HepG2 (cell line): Measurements from ENCODE around the gene PLCB1. TPM values are rescaled to one million over a fixed set of nuclear protein-coding genes. Genes with fewer than 3 reads are reported as not detected.
A peak's percentile ranks its signal among the peaks of the same experiment; 100 is the strongest.

Source experiments
- AGO1 ChIP-seq: fragments of 200-400 bp; formaldehyde crosslinking; IDR thresholded peaks from 2 replicates; pipeline ENCODE4 v1.6.1; 2017; ENCODE audit warnings: mild to moderate bottlenecking, low read depth, low read length, moderate library complexity; ENCODE audit not compliant: poor library complexity, severe bottlenecking
- ARID2 ChIP-seq: sonication (generic); formaldehyde crosslinking; IDR thresholded peaks from 2 replicates; pipeline ENCODE4 v1.8.1; 2022; ENCODE audit warnings: mild to moderate bottlenecking, missing genetic modification reagents, borderline replicate concordance
- GATAD2A ChIP-seq: IDR thresholded peaks from 2 replicates; pipeline ENCODE4 v1.6.1; 2016
- MED1 ChIP-seq: sonication (generic); formaldehyde crosslinking; IDR thresholded peaks from 2 replicates; pipeline ENCODE4 v1.4.0; 2020; ENCODE audit warnings: missing genetic modification reagents
- NCOA5 ChIP-seq: sonication (generic); formaldehyde crosslinking; IDR thresholded peaks from 2 replicates; pipeline ENCODE4 v1.4.0; 2020; ENCODE audit warnings: missing genetic modification reagents
- PHF8 ChIP-seq: sonication (generic); formaldehyde crosslinking; IDR thresholded peaks from 2 replicates; pipeline ENCODE4 v1.5.0; 2020; ENCODE audit warnings: missing genetic modification reagents
- SPEN ChIP-seq: sonication (generic); formaldehyde crosslinking; IDR thresholded peaks from 2 replicates; pipeline ENCODE4 v1.5.1; 2020; ENCODE audit warnings: low read depth, mild to moderate bottlenecking, missing genetic modification reagents
- TEAD3 ChIP-seq: optimal IDR thresholded peaks from 2 replicates; pipeline ENCODE3; 2016; ENCODE audit warnings: borderline replicate concordance
- XRCC5 ChIP-seq: fragments of 200-400 bp; formaldehyde crosslinking; optimal IDR thresholded peaks from 2 replicates; pipeline ENCODE3; 2017; ENCODE audit warnings: mild to moderate bottlenecking, low read length
- ZNF251 ChIP-seq: sonication (generic); formaldehyde crosslinking; IDR thresholded peaks from 2 replicates; pipeline ENCODE4 v1.9.0; 2021; ENCODE audit warnings: mild to moderate bottlenecking, missing genetic modification reagents
- ZNF547 ChIP-seq: sonication (generic); formaldehyde crosslinking; IDR thresholded peaks from 2 replicates; pipeline ENCODE4 v1.5.1; 2020; ENCODE audit warnings: mild to moderate bottlenecking, missing genetic modification reagents
- ZNF749 ChIP-seq: sonication (generic); formaldehyde crosslinking; IDR thresholded peaks from 2 replicates; pipeline ENCODE4 v1.8.0; 2022; ENCODE audit warnings: mild to moderate bottlenecking, missing genetic modification reagents, moderate library complexity, borderline replicate concordance
- polyA plus RNA-seq, 8 experiments: library from polyadenylated mRNA; depleted of rRNA in 3 of 8; stranded (reverse) in 7 of 8; unstranded in 1 of 8; fragments of >200 nt; fragmentation: Illumina TruSeq in 4 of 8; extraction: Trizol in 4 of 8; gene quantifications; 2 replicates each; pipeline versions ENCODE4 v1.2.1 to v1.2.3, GENCODE V29; 2011 to 2016; ENCODE audit warnings: low read depth in 4 of 8, missing spikeins in 1 of 8, mixed read lengths in 1 of 8; ENCODE audit not compliant: insufficient read depth in 1 of 8
- total RNA-seq, 5 experiments: library from RNA; depleted of rRNA; stranded (reverse); fragments of >200 nt; fragmentation: Illumina TruSeq; extraction: Trizol; gene quantifications; 2 replicates each; pipeline ENCODE4 v1.2.3, GENCODE V29; 2016; ENCODE audit warnings: low read depth in 1 of 5
- TF ChIP-seq, protein P1 (sequence below): sonication (generic); formaldehyde crosslinking; IDR thresholded peaks from 2 replicates; pipeline ENCODE4 v1.5.1; 2020; ENCODE audit warnings: missing genetic modification reagents, mild to moderate bottlenecking, borderline replicate concordance
- TF ChIP-seq, protein P2 (sequence below): sonication (generic); formaldehyde crosslinking; IDR thresholded peaks from 2 replicates; pipeline ENCODE4 v1.5.0; 2020; ENCODE audit warnings: missing genetic modification reagents
- TF ChIP-seq, protein P3 (sequence below): sonication (generic); formaldehyde crosslinking; IDR thresholded peaks from 2 replicates; pipeline ENCODE4 v1.4.0; 2020; ENCODE audit warnings: missing genetic modification reagents
- TF ChIP-seq, protein P4 (sequence below): IDR thresholded peaks from 2 replicates; pipeline ENCODE4 v1.6.1; 2016; ENCODE audit warnings: missing compliant biosample characterization, missing genetic modification reagents, borderline replicate concordance
- TF ChIP-seq, protein P5 (sequence below): sonication (generic); formaldehyde crosslinking; conservative IDR thresholded peaks from 2 replicates; pipeline ENCODE4 v1.5.0; 2020; ENCODE audit warnings: missing genetic modification reagents
- TF ChIP-seq, protein P6 (sequence below): IDR thresholded peaks from 2 replicates; pipeline ENCODE4 v1.6.1; 2016; ENCODE audit warnings: mild to moderate bottlenecking, missing biosample characterization, missing genetic modification reagents
- TF ChIP-seq, protein P7 (sequence below): IDR thresholded peaks from 2 replicates; pipeline ENCODE4 v1.4.0; 2020; ENCODE audit warnings: mild to moderate bottlenecking, missing genetic modification reagents

The PLCB1 gene
- total and polyA plus RNA-seq, 2 of the 13 experiments (the other 11 are each of a cell fraction or from before 2014, with no cell fraction given), result 42.4 to 55.9 TPM

DNA sequence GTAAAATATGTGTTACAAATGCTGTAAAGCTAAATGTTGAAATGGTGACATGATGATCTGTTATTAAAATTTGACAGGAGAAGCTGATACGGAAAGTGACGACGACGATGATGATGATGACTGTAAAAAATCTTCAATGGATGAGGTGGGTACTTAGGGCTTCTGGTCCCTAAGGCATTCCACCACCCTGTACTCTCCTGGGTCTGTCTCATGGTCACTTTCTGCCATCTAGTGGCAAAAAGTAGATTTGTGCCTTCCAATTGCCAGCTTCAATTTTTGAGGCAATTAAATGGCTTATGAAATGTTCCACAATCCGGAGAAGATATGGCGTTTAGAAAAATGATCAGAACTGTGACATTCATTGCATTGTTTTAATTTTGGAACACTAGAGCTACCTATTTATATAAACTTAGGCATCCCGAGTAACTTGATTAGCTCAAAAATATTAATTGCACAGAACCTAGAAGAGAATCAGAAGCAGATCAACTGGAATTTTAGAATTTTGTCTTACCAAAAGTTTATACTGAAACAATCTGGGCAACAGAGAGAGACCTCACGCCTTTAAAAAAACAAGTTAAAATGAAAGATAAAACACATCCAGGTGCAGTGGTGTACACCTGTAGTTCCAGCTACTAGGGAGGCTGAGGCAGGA is 590.3 kb downstream of the PLCB1 start (continued):
- TF ChIP-seq, protein P1, sequence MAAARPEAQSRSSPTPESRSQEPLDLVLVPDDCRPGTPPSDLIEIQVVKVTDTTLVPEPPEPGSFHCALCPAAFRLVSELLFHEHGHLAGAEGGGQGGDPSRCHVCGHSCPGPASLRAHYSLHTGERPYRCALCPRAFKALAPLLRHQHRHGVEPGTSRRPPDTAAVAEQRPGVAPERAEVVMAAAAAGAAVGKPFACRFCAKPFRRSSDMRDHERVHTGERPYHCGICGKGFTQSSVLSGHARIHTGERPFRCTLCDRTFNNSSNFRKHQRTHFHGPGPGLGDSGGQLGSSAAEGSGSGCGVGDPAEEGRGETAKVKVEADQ (CRISPR knock-in tag), result no peak
- TF ChIP-seq AGO1 (no peak), PHF8 (CRISPR knock-in tag) (no peak), SPEN (CRISPR knock-in tag) (no peak), ZNF547 (CRISPR knock-in tag) (no peak), MED1 (CRISPR knock-in tag) (no peak), ZNF749 (CRISPR knock-in tag) (no peak), ARID2 (no peak), XRCC5 (no peak), TEAD3 (CRISPR knock-in tag) (peak; percentile 76), GATAD2A (CRISPR knock-in tag) (peak; percentile 39; the same call in 1 of the 2 replicates), ZNF251 (CRISPR knock-in tag) (no peak), NCOA5 (CRISPR knock-in tag) (no peak)
- TF ChIP-seq, protein P2, sequence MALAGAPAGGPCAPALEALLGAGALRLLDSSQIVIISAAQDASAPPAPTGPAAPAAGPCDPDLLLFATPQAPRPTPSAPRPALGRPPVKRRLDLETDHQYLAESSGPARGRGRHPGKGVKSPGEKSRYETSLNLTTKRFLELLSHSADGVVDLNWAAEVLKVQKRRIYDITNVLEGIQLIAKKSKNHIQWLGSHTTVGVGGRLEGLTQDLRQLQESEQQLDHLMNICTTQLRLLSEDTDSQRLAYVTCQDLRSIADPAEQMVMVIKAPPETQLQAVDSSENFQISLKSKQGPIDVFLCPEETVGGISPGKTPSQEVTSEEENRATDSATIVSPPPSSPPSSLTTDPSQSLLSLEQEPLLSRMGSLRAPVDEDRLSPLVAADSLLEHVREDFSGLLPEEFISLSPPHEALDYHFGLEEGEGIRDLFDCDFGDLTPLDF (CRISPR knock-in tag), result no peak
- TF ChIP-seq, protein P3, sequence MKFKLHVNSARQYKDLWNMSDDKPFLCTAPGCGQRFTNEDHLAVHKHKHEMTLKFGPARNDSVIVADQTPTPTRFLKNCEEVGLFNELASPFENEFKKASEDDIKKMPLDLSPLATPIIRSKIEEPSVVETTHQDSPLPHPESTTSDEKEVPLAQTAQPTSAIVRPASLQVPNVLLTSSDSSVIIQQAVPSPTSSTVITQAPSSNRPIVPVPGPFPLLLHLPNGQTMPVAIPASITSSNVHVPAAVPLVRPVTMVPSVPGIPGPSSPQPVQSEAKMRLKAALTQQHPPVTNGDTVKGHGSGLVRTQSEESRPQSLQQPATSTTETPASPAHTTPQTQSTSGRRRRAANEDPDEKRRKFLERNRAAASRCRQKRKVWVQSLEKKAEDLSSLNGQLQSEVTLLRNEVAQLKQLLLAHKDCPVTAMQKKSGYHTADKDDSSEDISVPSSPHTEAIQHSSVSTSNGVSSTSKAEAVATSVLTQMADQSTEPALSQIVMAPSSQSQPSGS (CRISPR knock-in tag), result 0 out of 2 replicates have a peak, but pooled peaks have one; percentile 12
- TF ChIP-seq, protein P4, sequence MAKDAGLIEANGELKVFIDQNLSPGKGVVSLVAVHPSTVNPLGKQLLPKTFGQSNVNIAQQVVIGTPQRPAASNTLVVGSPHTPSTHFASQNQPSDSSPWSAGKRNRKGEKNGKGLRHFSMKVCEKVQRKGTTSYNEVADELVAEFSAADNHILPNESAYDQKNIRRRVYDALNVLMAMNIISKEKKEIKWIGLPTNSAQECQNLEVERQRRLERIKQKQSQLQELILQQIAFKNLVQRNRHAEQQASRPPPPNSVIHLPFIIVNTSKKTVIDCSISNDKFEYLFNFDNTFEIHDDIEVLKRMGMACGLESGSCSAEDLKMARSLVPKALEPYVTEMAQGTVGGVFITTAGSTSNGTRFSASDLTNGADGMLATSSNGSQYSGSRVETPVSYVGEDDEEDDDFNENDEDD (CRISPR knock-in tag), result no peak
- TF ChIP-seq, protein P5, sequence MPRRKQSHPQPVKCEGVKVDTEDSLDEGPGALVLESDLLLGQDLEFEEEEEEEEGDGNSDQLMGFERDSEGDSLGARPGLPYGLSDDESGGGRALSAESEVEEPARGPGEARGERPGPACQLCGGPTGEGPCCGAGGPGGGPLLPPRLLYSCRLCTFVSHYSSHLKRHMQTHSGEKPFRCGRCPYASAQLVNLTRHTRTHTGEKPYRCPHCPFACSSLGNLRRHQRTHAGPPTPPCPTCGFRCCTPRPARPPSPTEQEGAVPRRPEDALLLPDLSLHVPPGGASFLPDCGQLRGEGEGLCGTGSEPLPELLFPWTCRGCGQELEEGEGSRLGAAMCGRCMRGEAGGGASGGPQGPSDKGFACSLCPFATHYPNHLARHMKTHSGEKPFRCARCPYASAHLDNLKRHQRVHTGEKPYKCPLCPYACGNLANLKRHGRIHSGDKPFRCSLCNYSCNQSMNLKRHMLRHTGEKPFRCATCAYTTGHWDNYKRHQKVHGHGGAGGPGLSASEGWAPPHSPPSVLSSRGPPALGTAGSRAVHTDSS (CRISPR knock-in tag), result no peak
- TF ChIP-seq, protein P6, sequence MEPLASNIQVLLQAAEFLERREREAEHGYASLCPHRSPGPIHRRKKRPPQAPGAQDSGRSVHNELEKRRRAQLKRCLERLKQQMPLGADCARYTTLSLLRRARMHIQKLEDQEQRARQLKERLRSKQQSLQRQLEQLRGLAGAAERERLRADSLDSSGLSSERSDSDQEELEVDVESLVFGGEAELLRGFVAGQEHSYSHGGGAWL (CRISPR knock-in tag), result no peak
- TF ChIP-seq, protein P7, sequence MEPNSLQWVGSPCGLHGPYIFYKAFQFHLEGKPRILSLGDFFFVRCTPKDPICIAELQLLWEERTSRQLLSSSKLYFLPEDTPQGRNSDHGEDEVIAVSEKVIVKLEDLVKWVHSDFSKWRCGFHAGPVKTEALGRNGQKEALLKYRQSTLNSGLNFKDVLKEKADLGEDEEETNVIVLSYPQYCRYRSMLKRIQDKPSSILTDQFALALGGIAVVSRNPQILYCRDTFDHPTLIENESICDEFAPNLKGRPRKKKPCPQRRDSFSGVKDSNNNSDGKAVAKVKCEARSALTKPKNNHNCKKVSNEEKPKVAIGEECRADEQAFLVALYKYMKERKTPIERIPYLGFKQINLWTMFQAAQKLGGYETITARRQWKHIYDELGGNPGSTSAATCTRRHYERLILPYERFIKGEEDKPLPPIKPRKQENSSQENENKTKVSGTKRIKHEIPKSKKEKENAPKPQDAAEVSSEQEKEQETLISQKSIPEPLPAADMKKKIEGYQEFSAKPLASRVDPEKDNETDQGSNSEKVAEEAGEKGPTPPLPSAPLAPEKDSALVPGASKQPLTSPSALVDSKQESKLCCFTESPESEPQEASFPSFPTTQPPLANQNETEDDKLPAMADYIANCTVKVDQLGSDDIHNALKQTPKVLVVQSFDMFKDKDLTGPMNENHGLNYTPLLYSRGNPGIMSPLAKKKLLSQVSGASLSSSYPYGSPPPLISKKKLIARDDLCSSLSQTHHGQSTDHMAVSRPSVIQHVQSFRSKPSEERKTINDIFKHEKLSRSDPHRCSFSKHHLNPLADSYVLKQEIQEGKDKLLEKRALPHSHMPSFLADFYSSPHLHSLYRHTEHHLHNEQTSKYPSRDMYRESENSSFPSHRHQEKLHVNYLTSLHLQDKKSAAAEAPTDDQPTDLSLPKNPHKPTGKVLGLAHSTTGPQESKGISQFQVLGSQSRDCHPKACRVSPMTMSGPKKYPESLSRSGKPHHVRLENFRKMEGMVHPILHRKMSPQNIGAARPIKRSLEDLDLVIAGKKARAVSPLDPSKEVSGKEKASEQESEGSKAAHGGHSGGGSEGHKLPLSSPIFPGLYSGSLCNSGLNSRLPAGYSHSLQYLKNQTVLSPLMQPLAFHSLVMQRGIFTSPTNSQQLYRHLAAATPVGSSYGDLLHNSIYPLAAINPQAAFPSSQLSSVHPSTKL, result 0 out of 2 replicates have a peak, but pooled peaks have one; percentile 32
